Urinary bladder (tissue), 4 donors: ENCODE data around the gene RORC. TPM values are rescaled to one million over a fixed set of nuclear protein-coding genes. Genes with fewer than 3 reads are reported as not detected.
"Not testable (repeated sequence)": the region's sequence is repeated elsewhere in the genome, so short reads cannot be mapped to it uniquely, and the experiment has no call there.

Experiments used
- DNase-seq: peaks from one replicate; pipeline ENCODE4 v3.0.0-alpha.2; 2015; ENCODE audit errors: extremely low spot score
- H3K27ac ChIP-seq: one replicate; pipeline ENCODE4 v1.5.1; 2013; ENCODE audit warnings: low read depth, mild to moderate bottlenecking, moderate library complexity
- H3K36me3 ChIP-seq: one replicate; pipeline ENCODE4 v1.6.1; 2013; ENCODE audit warnings: mild to moderate bottlenecking, moderate library complexity; ENCODE audit not compliant: insufficient read depth
- H3K4me1 ChIP-seq: one replicate; pipeline ENCODE4 v1.6.1; 2013; ENCODE audit warnings: mild to moderate bottlenecking, moderate library complexity; ENCODE audit not compliant: insufficient read depth
- H3K4me3 ChIP-seq: one replicate; pipeline ENCODE4 v1.5.1; 2013; ENCODE audit warnings: low read depth, low read length
- WGBS: extraction: QIAGEN DNeasy Blood & Tissue Kit; methylation state at CpG from one replicate; pipeline ENCODE4 v1.1.7; 2013; 5-methylcytosine and 5-hydroxymethylcytosine counted together
- polyA plus RNA-seq: library from polyadenylated mRNA; stranded (reverse); fragments of 200-250 nt; gene quantifications from one replicate; pipeline ENCODE4 v1.2.3, GENCODE V29; 2013
- total RNA-seq: library from RNA; depleted of rRNA; stranded (reverse); fragments of >200 nt; gene quantifications from one replicate; pipeline ENCODE4 v1.2.3, GENCODE V29; 2014
- donor health status: healthy with polysubstance abuse.
- donor health status: healthy.

Gene RORC
- 1.6 TPM for total RNA-seq
- polyA plus RNA-seq, result 0.71 TPM

DNA sequence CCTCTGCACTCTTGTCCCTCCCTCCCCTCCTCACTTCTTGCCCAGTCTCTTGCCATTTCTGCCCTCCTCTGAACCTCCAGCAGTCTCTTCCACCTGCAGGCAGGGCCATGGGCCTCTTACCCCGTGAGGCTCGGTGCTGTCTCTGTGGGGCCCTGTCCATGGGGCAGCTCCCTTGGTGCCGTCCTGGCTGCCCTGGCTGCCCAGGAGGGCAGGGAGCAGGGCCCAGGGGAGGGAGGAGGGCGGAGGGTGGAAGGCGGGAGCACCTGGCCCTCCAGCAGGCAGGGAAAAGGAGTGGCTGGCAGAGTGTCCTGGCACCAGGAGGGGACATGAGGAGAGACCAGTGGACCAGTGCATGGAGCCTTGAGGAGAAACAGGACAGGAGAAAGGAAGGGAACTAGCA lies at the start of gene RORC:
TSS of gene RORC (minus strand) at position 198 of the 400 bp plus-strand sequence. CDS start at position 160, 38 bp downstream.
- WGBS, result 71% methylated on average over 5 of the region's 5 CpGs
- no peaks in the 10 kb centered on the region for H3K4me1 ChIP-seq
- H3K36me3 ChIP-seq, result no peaks in the 10 kb centered on the region
- DNase-seq, result no peak
- H3K4me3 ChIP-seq, result peak within 1 kb of the TSS; percentile 19
- H3K27ac ChIP-seq, result no peak within 1 kb of the TSS

DNA sequence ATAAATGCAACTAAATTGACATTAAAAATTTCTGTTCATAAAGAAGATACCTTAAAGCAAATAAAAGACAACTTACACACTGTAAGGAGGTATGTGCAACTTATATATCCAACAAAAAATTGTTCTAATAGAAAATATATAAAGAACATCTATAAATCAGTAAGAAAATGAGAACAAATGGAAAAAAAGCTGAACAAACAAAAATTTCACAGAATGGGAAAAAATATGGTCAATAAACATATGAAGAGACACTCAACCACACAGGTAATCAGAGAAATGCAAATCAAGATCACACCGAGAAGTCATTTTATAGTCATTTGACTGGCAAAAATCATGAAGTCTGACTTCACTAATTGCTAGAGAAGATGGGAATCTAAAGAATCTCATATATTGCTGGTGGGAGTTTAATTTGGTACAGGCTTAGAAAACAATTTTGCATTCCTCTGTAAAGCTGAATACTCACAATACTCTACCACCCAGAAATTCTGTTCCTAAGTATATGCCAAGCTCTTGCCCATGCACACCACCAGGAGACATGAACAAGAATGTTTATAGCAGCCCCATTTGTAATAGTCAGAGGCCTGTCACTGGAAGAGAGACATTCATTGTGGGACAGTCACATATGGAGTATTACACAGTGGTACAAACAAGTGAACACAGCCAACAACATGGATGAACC lies 44.0 kb upstream of the RORC start:
- no peak for DNase-seq
- WGBS, result 99% methylated on average over 1 of the region's 1 CpG

DNA sequence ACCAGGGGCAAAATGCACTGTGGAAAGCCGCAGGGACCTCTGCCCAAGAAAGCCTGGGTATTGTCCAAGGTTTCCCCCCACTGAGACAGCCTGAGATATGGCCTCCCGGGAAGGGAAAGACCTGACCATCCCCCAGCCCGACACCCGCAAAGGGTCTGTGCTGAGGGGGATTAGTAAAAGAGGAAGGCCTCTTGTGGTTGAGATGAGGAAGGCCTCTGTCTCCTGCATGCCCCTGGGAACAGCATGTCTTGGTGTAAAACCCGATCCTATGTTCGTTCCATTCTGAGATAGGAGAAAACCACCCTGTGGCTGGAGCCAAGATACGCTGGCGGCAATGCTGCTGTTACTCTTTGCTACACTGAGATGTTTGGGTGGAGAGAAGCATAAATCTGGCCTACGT lies 41.2 kb upstream of the RORC start:
- not testable (repeated sequence) for H3K27ac ChIP-seq, DNase-seq, H3K36me3 ChIP-seq, H3K4me1 ChIP-seq, H3K4me3 ChIP-seq
- 59% methylated on average over 9 of the region's 9 CpGs for WGBS

More for the DNA sequence above, 44.0 kb upstream of the RORC start:
- no peak overlapping the region for H3K4me3 ChIP-seq
- H3K27ac ChIP-seq, result no peak overlapping the region
- H3K4me1 ChIP-seq, result no peaks in the 10 kb centered on the region
- no peaks in the 10 kb centered on the region for H3K36me3 ChIP-seq

DNA sequence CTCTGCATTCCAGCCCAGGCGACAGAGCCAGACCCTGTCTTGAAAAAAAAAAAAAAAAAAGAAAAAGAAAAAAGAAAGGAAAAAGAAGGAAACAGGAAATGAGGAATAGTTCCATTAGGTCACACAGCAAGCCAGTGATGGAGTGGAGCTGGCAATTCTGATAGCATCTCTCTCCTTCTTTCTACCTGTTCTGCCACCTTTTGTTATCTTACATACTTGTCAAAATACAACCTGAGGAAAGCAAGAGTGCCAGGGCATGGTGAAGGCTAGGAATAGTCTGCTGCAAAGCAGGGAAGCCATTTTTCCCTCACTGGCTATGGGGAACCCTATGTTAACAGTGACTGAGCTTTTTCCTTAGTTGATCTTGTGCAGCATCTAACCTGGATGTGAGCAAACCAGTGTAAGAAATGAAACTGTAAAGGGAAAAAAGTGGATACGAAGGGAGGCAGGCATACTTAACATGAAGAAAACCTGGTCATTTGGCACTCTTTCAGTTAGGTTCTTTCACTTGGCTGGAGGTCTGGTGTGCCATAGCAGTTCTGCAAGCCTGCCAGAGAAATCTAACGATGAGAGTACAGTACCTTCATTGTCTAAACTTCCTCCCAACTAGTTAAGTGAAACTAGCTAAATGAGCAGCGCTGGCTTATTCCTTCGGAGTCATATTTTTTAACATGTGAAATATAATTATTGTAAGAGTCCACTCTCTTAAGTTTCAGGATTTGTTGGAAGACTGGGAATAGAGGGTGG lies 39.9 kb upstream of the RORC start:
- Histone ChIP-seq H3K4me3 (no peak overlapping the region), H3K4me1 (no peaks in the 10 kb centered on the region), H3K27ac (no peak overlapping the region), H3K36me3 (no peaks in the 10 kb centered on the region)
- WGBS, result 54% methylated on average over 5 of the region's 5 CpGs
- DNase-seq, result no peak

DNA sequence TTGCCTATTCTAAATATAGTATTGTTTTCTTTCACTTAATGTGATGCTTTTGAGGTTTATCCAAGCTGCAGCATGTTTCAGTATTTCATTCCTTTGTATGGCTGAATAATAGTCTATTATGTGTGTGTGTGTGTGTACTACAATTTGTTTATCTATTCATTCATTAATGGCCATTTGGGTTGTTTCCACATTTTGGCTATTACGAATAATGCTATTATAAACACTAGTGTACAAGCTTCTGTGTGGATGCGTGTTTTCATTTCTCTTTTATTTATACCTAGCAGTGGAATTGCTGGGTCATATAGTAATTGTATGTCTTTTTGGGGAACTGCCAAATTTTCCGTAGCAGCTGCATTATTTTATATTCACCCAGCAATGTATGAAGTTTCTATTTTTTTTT lies 36.9 kb upstream of the RORC start:
- 16% methylated on average over 3 of the region's 3 CpGs for WGBS

DNA sequence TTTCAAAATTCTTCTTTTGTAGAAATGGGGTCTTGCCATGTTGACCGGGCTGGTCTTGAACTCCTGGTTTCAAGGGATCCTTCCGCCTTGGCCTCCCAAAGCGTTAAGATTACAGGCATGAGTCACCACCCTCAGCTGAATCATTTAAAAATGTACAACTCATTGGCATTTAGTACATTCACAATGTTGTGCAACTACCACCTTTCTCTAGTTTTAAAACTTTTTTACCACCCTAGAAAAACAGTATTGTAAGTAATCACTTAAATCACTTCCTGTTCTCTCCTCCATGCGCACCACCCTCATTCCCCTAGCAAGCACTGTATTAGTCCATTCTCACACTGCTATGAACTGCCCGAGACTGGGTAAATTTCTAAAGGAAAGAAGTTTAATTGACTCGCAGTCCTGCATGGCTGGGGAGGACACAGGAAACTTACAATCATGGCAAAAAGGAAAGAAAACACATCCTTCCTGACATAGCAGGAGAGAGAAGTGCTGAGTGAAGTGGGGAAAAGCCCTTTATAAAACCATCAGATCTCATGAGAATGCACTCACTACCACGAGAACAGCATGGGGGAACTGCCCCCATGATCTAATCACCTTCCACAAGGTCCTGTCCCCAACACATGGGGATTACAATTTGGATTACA lies 36.3 kb upstream of the RORC start:
- H3K27ac ChIP-seq, result no peak overlapping the region
- no peaks in the 10 kb centered on the region for H3K4me1 ChIP-seq
- WGBS, result 72% methylated on average over 7 of the region's 7 CpGs
- DNase-seq, result no peak
- no peaks in the 10 kb centered on the region for H3K36me3 ChIP-seq
- H3K4me3 ChIP-seq, result no peak overlapping the region

More for the DNA sequence above, 36.9 kb upstream of the RORC start:
- Histone ChIP-seq H3K36me3 (no peaks in the 10 kb centered on the region), H3K27ac (no peak overlapping the region), H3K4me1 (no peaks in the 10 kb centered on the region), H3K4me3 (no peak overlapping the region)
- DNase-seq, result no peak

DNA sequence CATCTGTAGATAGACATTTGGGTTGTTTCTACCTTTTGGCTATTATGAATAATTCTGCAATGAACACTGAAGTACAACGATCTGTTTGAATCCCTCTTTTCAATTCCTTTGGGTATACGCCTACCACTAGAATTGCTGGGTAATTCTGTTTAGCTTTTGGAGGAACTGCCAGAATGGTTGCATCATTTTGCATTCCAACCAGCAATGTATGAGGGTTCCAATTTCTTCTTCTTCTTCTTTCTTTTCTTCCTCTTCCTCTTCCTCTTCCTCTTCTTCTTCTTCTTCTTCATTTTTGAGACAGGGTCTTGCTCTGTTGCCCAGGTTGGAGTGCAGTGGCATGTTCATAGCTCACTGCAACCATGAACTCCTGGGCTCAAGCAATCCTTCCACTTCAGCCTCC lies 35.7 kb upstream of the RORC start:
- Histone ChIP-seq H3K4me3 (no peak overlapping the region), H3K27ac (no peak overlapping the region), H3K4me1 (no peaks in the 10 kb centered on the region), H3K36me3 (no peaks in the 10 kb centered on the region)
- 49% methylated on average over 2 of the region's 2 CpGs for WGBS
- DNase-seq, result no peak

DNA sequence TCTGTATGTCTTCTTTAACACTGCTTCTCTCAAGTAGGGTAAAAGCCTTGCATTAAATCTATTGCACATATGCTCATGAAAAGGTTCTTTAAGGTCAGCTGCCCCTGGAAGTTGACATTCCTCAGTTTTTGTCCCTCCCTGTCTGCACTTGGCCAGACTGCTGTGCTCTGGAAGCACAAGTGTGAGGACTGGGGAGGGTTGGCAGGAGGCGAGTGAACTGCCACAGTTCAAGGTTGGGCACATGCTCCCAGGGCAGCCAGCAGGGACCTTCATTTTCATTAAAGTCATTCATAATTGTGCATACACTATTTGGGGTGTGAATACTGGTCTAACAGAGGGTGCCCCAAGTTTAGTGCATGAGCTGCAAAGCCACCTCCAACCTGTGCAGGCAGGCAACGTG lies 32.8 kb upstream of the RORC start:
- 41% methylated on average over 2 of the region's 2 CpGs for WGBS
- H3K27ac ChIP-seq, result no peak overlapping the region
- no peak for DNase-seq
- no peak overlapping the region for H3K4me3 ChIP-seq
- no peaks in the 10 kb centered on the region for H3K4me1 ChIP-seq
- no peaks in the 10 kb centered on the region for H3K36me3 ChIP-seq

DNA sequence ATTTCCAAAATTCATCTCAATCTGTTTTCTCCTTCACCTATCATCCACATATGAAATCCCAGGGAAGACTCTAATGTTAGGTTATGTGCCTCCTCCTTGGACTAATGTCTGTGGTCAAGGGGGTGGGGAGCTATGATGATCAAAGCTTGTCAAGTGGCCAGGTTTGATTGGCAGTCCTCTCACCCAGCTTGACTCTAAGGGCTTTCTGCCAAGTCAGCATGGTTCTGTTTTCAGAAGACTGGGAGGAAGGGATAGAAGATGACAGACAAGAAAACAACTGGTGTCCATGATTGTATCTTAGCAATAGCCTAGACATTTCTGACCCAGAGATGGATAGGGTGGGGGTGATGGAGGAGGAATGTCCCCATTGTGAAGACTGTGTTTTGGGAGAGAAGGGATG lies 31.0 kb upstream of the RORC start:
- no peak overlapping the region for H3K27ac ChIP-seq
- no peaks in the 10 kb centered on the region for H3K4me1 ChIP-seq
- no peak for DNase-seq

DNA sequence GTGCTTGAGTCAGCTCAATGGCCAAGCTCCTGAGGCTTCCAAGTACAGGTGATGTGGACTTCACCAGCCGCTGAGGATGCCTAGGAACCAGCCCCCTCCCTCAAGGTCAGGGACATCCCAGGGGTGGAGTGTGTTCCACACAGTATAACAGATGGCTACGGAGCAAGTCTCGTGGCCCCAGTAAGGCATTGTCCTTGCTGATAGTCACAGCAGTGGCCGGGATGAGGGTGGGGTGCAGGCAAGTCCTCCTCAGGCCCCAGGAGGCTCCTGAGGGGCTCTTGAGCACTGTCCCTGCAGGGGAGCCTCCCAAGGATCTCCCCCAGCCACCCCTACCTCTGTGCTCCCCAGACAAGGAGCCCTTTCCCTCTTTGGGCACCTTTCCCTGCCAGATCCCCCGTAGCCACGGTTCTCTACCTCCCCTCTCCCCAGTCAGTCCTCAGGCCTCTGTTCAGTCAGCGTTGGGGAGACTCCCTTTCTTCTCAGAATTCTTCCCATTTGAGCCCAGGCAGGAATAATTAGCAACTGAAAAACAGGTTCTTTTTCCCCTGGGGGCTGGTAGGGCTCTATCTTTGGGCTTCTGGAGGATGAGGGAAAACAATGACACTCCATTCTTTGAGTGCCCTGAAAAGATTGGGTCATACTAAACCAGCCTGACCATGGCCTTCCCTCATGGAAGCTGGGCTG lies 29.0 kb upstream of the RORC start:
- DNase-seq, result no peak
- no peaks in the 10 kb centered on the region for H3K4me1 ChIP-seq
- 75% methylated on average over 7 of the region's 7 CpGs for WGBS

More for the DNA sequence above, 31.0 kb upstream of the RORC start:
- H3K4me3 ChIP-seq, result no peak overlapping the region
- no peaks in the 10 kb centered on the region for H3K36me3 ChIP-seq

DNA sequence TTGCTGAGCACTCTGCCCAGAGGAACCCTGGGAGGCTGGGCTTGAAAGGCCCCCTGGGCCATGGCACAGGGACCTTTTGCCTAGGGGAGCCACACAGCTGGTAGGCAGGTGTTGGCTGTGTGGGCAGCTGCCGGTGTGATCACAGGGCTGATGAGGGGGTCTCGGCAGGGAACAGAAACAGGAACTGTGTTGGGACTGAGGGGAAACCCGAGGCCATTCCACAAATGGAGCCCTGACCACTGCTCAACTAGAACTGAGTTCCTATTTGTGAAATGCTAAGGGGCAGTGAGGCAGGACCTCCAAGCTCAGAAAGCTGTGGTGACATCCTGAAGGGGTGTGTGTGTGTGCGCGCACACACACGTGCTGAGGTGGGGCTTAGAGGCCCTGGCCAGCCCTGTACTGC lies 28.3 kb upstream of the RORC start:
- Histone ChIP-seq H3K36me3 (no peaks in the 10 kb centered on the region), H3K27ac (no peak overlapping the region), H3K4me1 (no peaks in the 10 kb centered on the region), H3K4me3 (no peak overlapping the region)
- no peak for DNase-seq
- WGBS, result 81% methylated on average over 6 of the region's 6 CpGs

More for the DNA sequence above, 29.0 kb upstream of the RORC start:
- no peak overlapping the region for H3K4me3 ChIP-seq
- no peak overlapping the region for H3K27ac ChIP-seq
- H3K36me3 ChIP-seq, result no peaks in the 10 kb centered on the region

DNA sequence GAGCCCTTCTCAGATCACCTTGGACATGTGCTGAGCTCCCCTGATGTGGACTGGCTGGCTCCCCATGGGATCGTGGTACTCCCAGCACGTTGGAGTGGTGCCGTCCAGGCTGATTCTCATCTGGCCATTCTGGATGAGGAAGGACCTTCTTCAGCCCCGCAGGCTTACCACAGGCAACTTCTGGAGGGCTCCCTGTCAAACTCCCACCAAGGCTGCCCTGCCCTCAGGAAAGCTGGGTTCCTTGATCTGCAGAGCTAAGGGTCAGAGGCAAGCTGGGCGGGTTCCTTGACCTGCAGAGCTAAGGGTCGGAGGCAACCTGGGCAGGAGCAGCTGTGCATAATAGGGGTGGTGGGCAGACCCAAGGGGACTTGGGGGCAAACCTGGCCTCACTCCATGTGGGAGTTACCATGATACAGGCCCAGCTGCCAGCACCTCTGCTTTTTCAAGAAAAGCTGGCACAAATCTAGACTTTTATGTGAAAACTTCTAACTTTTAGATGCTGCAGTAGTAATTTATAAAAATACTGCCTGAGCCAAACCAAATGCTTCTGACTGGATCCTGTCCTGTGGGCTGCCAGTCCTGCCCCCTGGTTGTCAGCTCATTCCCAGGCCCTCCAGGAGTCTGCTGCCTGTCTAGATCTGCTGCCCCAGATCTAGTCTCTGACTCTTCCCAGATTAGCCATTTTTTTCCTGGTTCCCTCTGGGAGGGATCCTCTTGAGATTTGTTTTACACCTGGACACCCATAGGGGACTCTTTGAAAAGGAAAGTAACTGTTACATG lies 27.5 kb upstream of the RORC start:
- 83% methylated on average over 6 of the region's 6 CpGs for WGBS
- Histone ChIP-seq H3K4me3 (no peak overlapping the region), H3K36me3 (no peaks in the 10 kb centered on the region), H3K4me1 (no peaks in the 10 kb centered on the region), H3K27ac (no peak overlapping the region)
- no peak for DNase-seq
